HepG2 (cell line): ENCODE data around the gene EIF1. TPM values are rescaled to one million over a fixed set of nuclear protein-coding genes. Genes with fewer than 3 reads are reported as not detected.

ENCODE experiments used
- CBFB ChIP-seq: sonication (generic); formaldehyde crosslinking; IDR thresholded peaks from 2 replicates; pipeline ENCODE4 v1.4.0; 2020; ENCODE audit warnings: missing genetic modification reagents
- CHD2 ChIP-seq: IDR thresholded peaks from 2 replicates; pipeline ENCODE4 v1.6.1; 2011; ENCODE audit warnings: low read depth, low read length, improper control_type of control experiment
- MXI1 ChIP-seq: IDR thresholded peaks from 3 replicates; pipeline ENCODE4 v1.6.1; 2012; ENCODE audit warnings: low read depth, low read length, inconsistent platforms, borderline replicate concordance
- ONECUT2 ChIP-seq: sonication (generic); formaldehyde crosslinking; IDR thresholded peaks from 2 replicates; pipeline ENCODE4 v1.4.0; 2020; ENCODE audit warnings: missing genetic modification reagents
- RCOR2 ChIP-seq: IDR thresholded peaks from 2 replicates; pipeline ENCODE4 v1.6.1; 2016; ENCODE audit warnings: missing biosample characterization, missing genetic modification reagents
- TCF12 ChIP-seq, 2 experiments: fragments of 450-650 bp in 1 of 2; sonication (generic) in 1 of 2; formaldehyde crosslinking in 1 of 2; IDR thresholded peaks; 2 replicates each; pipeline versions ENCODE4 v1.6.1 to v1.8.0; 2017 to 2022; ENCODE audit warnings: antibody characterized with exemption in 1 of 2, mild to moderate bottlenecking in 1 of 2, missing genetic modification reagents in 1 of 2, moderate library complexity in 1 of 2
- ZBTB42 ChIP-seq: sonication (generic); formaldehyde crosslinking; IDR thresholded peaks from 2 replicates; pipeline ENCODE4 v1.5.0; 2020; ENCODE audit warnings: mild to moderate bottlenecking, missing genetic modification reagents
- ZFX ChIP-seq: sonication (generic); formaldehyde crosslinking; IDR thresholded peaks from 2 replicates; pipeline ENCODE4 v1.4.0; 2020; ENCODE audit warnings: mild to moderate bottlenecking, low read depth, missing genetic modification reagents, moderate library complexity
- ZKSCAN1 ChIP-seq: fragments of 150-350 bp; IDR thresholded peaks from 2 replicates; pipeline ENCODE4 v1.6.1; 2014; ENCODE audit warnings: low read length
- ZNF383 ChIP-seq: sonication (generic); formaldehyde crosslinking; IDR thresholded peaks from 2 replicates; pipeline ENCODE4 v1.4.0; 2020; ENCODE audit warnings: missing genetic modification reagents, mild to moderate bottlenecking, borderline replicate concordance
- ZNF556 ChIP-seq: sonication (generic); formaldehyde crosslinking; IDR thresholded peaks from 2 replicates; pipeline ENCODE4 v1.4.0; 2020; ENCODE audit warnings: mild to moderate bottlenecking, missing genetic modification reagents, borderline replicate concordance
- ZNF572 ChIP-seq: sonication (generic); formaldehyde crosslinking; IDR thresholded peaks from 2 replicates; pipeline ENCODE4 v1.5.1; 2020; ENCODE audit warnings: mild to moderate bottlenecking, missing genetic modification reagents
- ZNF674 ChIP-seq: sonication (generic); formaldehyde crosslinking; IDR thresholded peaks from 2 replicates; pipeline ENCODE4 v1.5.0; 2020; ENCODE audit warnings: low read depth, mild to moderate bottlenecking, missing genetic modification reagents
- polyA plus RNA-seq, 8 experiments: library from polyadenylated mRNA; depleted of rRNA in 3 of 8; stranded (reverse) in 7 of 8; unstranded in 1 of 8; fragments of >200 nt; fragmentation: Illumina TruSeq in 4 of 8; extraction: Trizol in 4 of 8; gene quantifications; 2 replicates each; pipeline versions ENCODE4 v1.2.1 to v1.2.3, GENCODE V29; 2011 to 2016; ENCODE audit warnings: low read depth in 4 of 8, missing spikeins in 1 of 8, mixed read lengths in 1 of 8; ENCODE audit not compliant: insufficient read depth in 1 of 8
- total RNA-seq, 5 experiments: library from RNA; depleted of rRNA; stranded (reverse); fragments of >200 nt; fragmentation: Illumina TruSeq; extraction: Trizol; gene quantifications; 2 replicates each; pipeline ENCODE4 v1.2.3, GENCODE V29; 2016; ENCODE audit warnings: low read depth in 1 of 5
- TF ChIP-seq, protein P1 (sequence below): sonication (generic); formaldehyde crosslinking; IDR thresholded peaks from 2 replicates; pipeline ENCODE4 v1.9.0; 2021; ENCODE audit warnings: missing genetic modification reagents, mild to moderate bottlenecking, borderline replicate concordance
- TF ChIP-seq, protein P2 (sequence below): sonication (generic); formaldehyde crosslinking; IDR thresholded peaks from 2 replicates; pipeline ENCODE4 v1.4.0; 2020; ENCODE audit warnings: mild to moderate bottlenecking, missing genetic modification reagents
- TF ChIP-seq, protein P3 (sequence below): sonication (generic); formaldehyde crosslinking; IDR thresholded peaks from 2 replicates; pipeline ENCODE4 v1.5.1; 2020; ENCODE audit warnings: missing genetic modification reagents, mild to moderate bottlenecking, borderline replicate concordance

The EIF1 gene
- total and polyA plus RNA-seq, 2 of the 13 experiments (the other 11 are each of a cell fraction or from before 2014, with no cell fraction given): 147 to 517 TPM

DNA sequence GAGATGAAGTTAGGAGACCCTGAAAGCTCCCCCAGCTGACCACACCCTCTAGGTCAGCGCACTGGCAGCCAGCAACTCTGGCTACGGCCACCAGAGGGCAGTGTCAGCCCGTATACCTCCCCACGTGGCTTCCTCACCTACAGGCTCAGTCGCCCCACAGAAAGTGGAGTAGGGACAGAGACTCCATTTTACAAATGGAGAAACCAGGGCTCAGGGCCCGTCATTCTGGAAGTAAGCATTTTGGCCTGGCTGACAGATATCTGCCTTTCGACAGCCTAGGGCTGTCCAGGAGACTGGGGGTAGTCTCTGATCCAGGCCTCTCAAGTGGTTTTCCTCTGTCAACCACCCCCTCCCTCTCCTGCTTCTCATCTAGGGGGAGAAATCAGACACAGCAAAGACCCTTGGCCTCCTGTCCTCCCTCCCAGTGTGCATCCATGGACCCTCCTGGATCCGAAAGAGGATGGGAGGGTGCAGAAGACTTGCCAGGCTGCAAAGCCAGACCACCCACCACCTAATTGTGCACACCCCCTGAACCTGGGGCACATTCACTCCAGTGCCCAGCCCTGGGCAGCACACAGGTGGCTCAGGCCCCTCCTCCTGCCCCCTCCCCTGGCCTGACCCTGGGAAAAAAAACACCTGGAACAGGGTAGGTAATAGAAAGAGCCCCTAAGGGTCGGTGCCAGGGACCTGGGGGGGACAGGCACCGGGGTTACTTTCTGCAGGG, 49.6 kb downstream of the EIF1 start (continued):
- TF ChIP-seq CBFB (CRISPR knock-in tag) (peak; percentile 59; the same call in 1 of the 2 replicates), CHD2 (no peak), ONECUT2 (CRISPR knock-in tag) (no peak), ZNF572 (no peak), ZBTB42 (no peak; the same call in 1 of the 2 replicates), ZNF383 (CRISPR knock-in tag) (no peak), ZFX (CRISPR knock-in tag) (peak; percentile 65), RCOR2 (0 out of 2 replicates have a peak, but pooled peaks have one; percentile 21), ZNF674 (CRISPR knock-in tag) (no peak), ZNF556 (no peak), ZKSCAN1 (0 out of 2 replicates have a peak, but pooled peaks have one; percentile 64), TCF12 (IDR thresholded peaks at IDR 0.05) (no peak), TCF12 (CRISPR knock-in tag; IDR thresholded peaks at IDR 0.05) (no peak), MXI1 (peak; percentile 80; the same call in 1 of the 3 replicates)
- TF ChIP-seq, protein P1, sequence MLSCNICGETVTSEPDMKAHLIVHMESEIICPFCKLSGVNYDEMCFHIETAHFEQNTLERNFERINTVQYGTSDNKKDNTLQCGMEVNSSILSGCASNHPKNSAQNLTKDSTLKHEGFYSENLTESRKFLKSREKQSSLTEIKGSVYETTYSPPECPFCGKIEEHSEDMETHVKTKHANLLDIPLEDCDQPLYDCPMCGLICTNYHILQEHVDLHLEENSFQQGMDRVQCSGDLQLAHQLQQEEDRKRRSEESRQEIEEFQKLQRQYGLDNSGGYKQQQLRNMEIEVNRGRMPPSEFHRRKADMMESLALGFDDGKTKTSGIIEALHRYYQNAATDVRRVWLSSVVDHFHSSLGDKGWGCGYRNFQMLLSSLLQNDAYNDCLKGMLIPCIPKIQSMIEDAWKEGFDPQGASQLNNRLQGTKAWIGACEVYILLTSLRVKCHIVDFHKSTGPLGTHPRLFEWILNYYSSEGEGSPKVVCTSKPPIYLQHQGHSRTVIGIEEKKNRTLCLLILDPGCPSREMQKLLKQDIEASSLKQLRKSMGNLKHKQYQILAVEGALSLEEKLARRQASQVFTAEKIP: no peak
- TF ChIP-seq, protein P2, sequence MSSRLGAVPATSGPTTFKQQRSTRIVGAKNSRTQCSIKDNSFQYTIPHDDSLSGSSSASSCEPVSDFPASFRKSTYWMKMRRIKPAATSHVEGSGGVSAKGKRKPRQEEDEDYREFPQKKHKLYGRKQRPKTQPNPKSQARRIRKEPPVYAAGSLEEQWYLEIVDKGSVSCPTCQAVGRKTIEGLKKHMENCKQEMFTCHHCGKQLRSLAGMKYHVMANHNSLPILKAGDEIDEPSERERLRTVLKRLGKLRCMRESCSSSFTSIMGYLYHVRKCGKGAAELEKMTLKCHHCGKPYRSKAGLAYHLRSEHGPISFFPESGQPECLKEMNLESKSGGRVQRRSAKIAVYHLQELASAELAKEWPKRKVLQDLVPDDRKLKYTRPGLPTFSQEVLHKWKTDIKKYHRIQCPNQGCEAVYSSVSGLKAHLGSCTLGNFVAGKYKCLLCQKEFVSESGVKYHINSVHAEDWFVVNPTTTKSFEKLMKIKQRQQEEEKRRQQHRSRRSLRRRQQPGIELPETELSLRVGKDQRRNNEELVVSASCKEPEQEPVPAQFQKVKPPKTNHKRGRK (CRISPR knock-in tag): no peak
- TF ChIP-seq, protein P3, sequence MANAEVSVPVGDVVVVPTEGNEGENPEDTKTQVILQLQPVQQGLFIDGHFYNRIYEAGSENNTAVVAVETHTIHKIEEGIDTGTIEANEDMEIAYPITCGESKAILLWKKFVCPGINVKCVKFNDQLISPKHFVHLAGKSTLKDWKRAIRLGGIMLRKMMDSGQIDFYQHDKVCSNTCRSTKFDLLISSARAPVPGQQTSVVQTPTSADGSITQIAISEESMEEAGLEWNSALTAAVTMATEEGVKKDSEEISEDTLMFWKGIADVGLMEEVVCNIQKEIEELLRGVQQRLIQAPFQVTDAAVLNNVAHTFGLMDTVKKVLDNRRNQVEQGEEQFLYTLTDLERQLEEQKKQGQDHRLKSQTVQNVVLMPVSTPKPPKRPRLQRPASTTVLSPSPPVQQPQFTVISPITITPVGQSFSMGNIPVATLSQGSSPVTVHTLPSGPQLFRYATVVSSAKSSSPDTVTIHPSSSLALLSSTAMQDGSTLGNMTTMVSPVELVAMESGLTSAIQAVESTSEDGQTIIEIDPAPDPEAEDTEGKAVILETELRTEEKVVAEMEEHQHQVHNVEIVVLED (CRISPR knock-in tag): peak; percentile 52; the same call in 1 of the 2 replicates
- TF ChIP-seq, all 625 proteins: peak for 165
